K562 (cell line): Measurements from ENCODE around the gene DGUOK. TPM values are rescaled to one million over a fixed set of nuclear protein-coding genes. Genes with fewer than 3 reads are reported as not detected.

Source experiments
- ATAC-seq: fragments of 200-7000 bp; cut with Tn5 transposase; 3 replicates; pipeline ENCODE4 v1.9.1; 2020; ENCODE audit warnings: moderate library complexity
- BruUV-seq: library from RNA; stranded (reverse); fragments of 400-500 nt; replicated peaks from 2 replicates; lab custom pipeline; 2021; lab: Mats Ljungman, UMichigan
- CTCF ChIA-PET: fragments of 300-600 bp; formaldehyde crosslinking; extraction: SDS; loops from one replicate; lab custom pipeline; 2021; ENCODE audit warnings: low intra/inter-chr PET ratio; lab: Yijun Ruan, JAX
- POLR2A ChIA-PET: fragments of 300-600, 350-650 bp; sonication (Branson Sonifier 250); formaldehyde crosslinking; extraction: SDS; loops from one replicate; lab custom pipeline; 2021; ENCODE audit warnings: antibody characterized with exemption, inconsistent platforms; lab: Yijun Ruan, JAX
- DNase-seq, 4 experiments: peaks; one replicate each; pipeline versions ENCODE4 v3.0.0 to v3.0.0-alpha.2; 2011 to 2018; ENCODE audit warnings: low spot score in 3 of 4, mixed read lengths in 3 of 4; ENCODE audit errors: extremely low read depth in 1 of 4
- FAIRE-seq: peaks from 2 replicates; lab custom pipeline; 2011; peaks lifted over from hg19 to GRCh38; lab: Jason Lieb, UNC
- H2AFZ ChIP-seq: 2 replicates; pipeline ENCODE4 v1.6.0; 2011; ENCODE audit warnings: low read depth, low read length, control low read depth, inconsistent platforms
- H3K27ac ChIP-seq: fragments of 200-600 bp; 3 replicates; pipeline ENCODE4 v1.8.0; 2011; ENCODE audit warnings: low read depth, mild to moderate bottlenecking, control low read depth, inconsistent platforms, low read length, moderate library complexity, mixed read lengths; ENCODE audit errors: extremely low read depth
- H3K27me3 ChIP-seq, 2 experiments: fragments of 300-600 bp in 1 of 2; 2 replicates in 1 of 2; 3 replicates in 1 of 2; pipeline versions ENCODE4 v1.6.0 to v1.8.0; 2011; ENCODE audit warnings: inconsistent platforms in 2 of 2, low read length in 2 of 2, mild to moderate bottlenecking in 1 of 2, mixed read lengths in 1 of 2, moderate library complexity in 1 of 2; ENCODE audit not compliant: control insufficient read depth in 2 of 2, insufficient read depth in 2 of 2
- H3K36me3 ChIP-seq: fragments of 300-600 bp; 3 replicates; pipeline ENCODE4 v1.8.0; 2011; ENCODE audit warnings: mild to moderate bottlenecking, low read length, inconsistent platforms; ENCODE audit not compliant: control insufficient read depth, insufficient read depth
- H3K4me1 ChIP-seq, 2 experiments: fragments of 200-600 bp in 1 of 2; replicated peaks in 1 of 2; 2 replicates in 1 of 2; 3 replicates in 1 of 2; pipeline versions ENCODE4 v1.5.1 to v1.8.0; 2011; ENCODE audit warnings: inconsistent platforms in 2 of 2, low read length in 2 of 2, mild to moderate bottlenecking in 1 of 2, mixed read lengths in 1 of 2, moderate library complexity in 1 of 2; ENCODE audit not compliant: control insufficient read depth in 2 of 2, insufficient read depth in 2 of 2
- H3K4me2 ChIP-seq: 2 replicates; pipeline ENCODE4 v1.6.1; 2011; ENCODE audit warnings: low read length, control low read depth, inconsistent platforms, mixed read lengths; ENCODE audit not compliant: insufficient read depth
- H3K4me3 ChIP-seq: fragments of 200-600 bp; sonication (generic), shearing (Covaris generic); 2 replicates; pipeline ENCODE4 v1.5.1; 2016; ENCODE audit warnings: control low read depth, inconsistent platforms
- H3K79me2 ChIP-seq: fragments of 200-600 bp; 3 replicates; pipeline ENCODE4 v1.8.0; 2011; ENCODE audit warnings: low read length, inconsistent platforms; ENCODE audit not compliant: control insufficient read depth, insufficient read depth
- H3K9ac ChIP-seq, 2 experiments: 2 replicates each; pipeline versions ENCODE4 v1.6.0 to v1.6.1; 2011; ENCODE audit warnings: low read depth in 2 of 2, low read length in 2 of 2, control low read depth in 1 of 2, inconsistent platforms in 1 of 2, mild to moderate bottlenecking in 1 of 2, mixed read lengths in 1 of 2; ENCODE audit not compliant: insufficient read depth in 1 of 2
- H3K9me1 ChIP-seq: one replicate; pipeline ENCODE4 v1.6.0; 2011; ENCODE audit warnings: inconsistent platforms, mild to moderate bottlenecking, low read length, moderate library complexity; ENCODE audit not compliant: control insufficient read depth, insufficient read depth
- H3K9me3 ChIP-seq: replicated peaks from 2 replicates; pipeline ENCODE4 v1.5.1; 2011; ENCODE audit warnings: low read depth, low read length, inconsistent platforms; ENCODE audit not compliant: control insufficient read depth, insufficient read depth
- H4K20me1 ChIP-seq: replicated peaks from 2 replicates; pipeline ENCODE4 v1.6.1; 2011; ENCODE audit warnings: low read length, inconsistent platforms, mixed read lengths; ENCODE audit not compliant: control insufficient read depth, insufficient read depth
- FOSL1 ChIP-seq: fragments of 200-800 bp; sonication (Bioruptor generic); conservative IDR thresholded peaks from 2 replicates; pipeline ENCODE4 v1.6.1; 2016; ENCODE audit warnings: missing genetic modification characterization, missing compliant biosample characterization
- KDM2B ChIP-seq: fragments of 250-450 bp; sonication (Bioruptor Pico); IDR thresholded peaks from 2 replicates; pipeline ENCODE4 v1.8.0; 2021; ENCODE audit warnings: mild to moderate bottlenecking, moderate library complexity
- NR3C1 ChIP-seq: sonication (generic); formaldehyde crosslinking; IDR thresholded peaks from 2 replicates; pipeline ENCODE4 v1.8.1; 2022; ENCODE audit warnings: missing genetic modification reagents
- RBM25 ChIP-seq: fragments of 200-400 bp; formaldehyde crosslinking; IDR thresholded peaks from 2 replicates; pipeline ENCODE4 v1.6.1; 2018; ENCODE audit warnings: low read length, low read depth, moderate library complexity; ENCODE audit not compliant: severe bottlenecking
- ZFP36 ChIP-seq: fragments of 150-350 bp; IDR thresholded peaks from 2 replicates; pipeline ENCODE4 v1.6.1; 2018; ENCODE audit warnings: low read length, low read depth; ENCODE audit not compliant: partially characterized antibody
- ZNF274 ChIP-seq: IDR thresholded peaks from 2 replicates; pipeline ENCODE4 v1.6.1; 2011; ENCODE audit warnings: low read depth, mild to moderate bottlenecking, low read length, moderate library complexity, borderline replicate concordance
- WGBS: fragments of 100-300 bp; shearing (Covaris generic); methylation state at CpG from one replicate; pipeline ENCODE4 v1.1.6; 2016; ENCODE audit warnings: low coverage, mixed read lengths; ENCODE audit not compliant: insufficient coverage; ENCODE audit errors: missing lambda C conversion rate; 5-methylcytosine and 5-hydroxymethylcytosine counted together
- in situ Hi-C: fragments of 300-500 bp; cut with MboI; formaldehyde crosslinking; loops from 4 replicates; pipeline ENCODE4 v1.15.0; 2018; ENCODE audit warnings: inconsistent platforms, mixed read lengths
- intact Hi-C: fragments of 100-400 bp; cut with micrococcal nuclease; formaldehyde crosslinking; loops from 2 replicates; pipeline ENCODE4 v1.14.2; 2022
- polyA plus RNA-seq, 8 experiments: library from polyadenylated mRNA; depleted of rRNA in 4 of 8; stranded (reverse) in 5 of 8; unstranded in 3 of 8; fragments of >200 nt; fragmentation: Nextera tagmentation in 2 of 8; fragmentation: Illumina TruSeq in 1 of 8; extraction: Ambion mirVana in 2 of 8; extraction: Trizol in 1 of 8; gene quantifications; 2 replicates each; pipeline versions ENCODE4 v1.2.1 to v1.2.3, GENCODE V29; 2011 to 2014; ENCODE audit warnings: inconsistent platforms in 1 of 8, missing spikeins in 1 of 8
- total RNA-seq, 7 experiments: library from RNA; depleted of rRNA in 6 of 7; stranded (reverse); fragments of >200 nt in 6 of 7; fragmentation: Illumina TruSeq in 2 of 7; extraction: Trizol in 2 of 7; gene quantifications; 2 replicates each; pipeline versions ENCODE4 v1.2.1 to v1.2.3, GENCODE V29; 2011 to 2021; ENCODE audit warnings: low replicate concordance in 1 of 7

Gene DGUOK
- total and polyA plus RNA-seq, 9 of the 15 experiments (the other 6 are each of a cell fraction or from before 2014, with no cell fraction given), result 67.0 to 288 (median 126) TPM

- H3K36me3 ChIP-seq, result peaks cover 21% of the 10 kb centered on the region; the same call in 2 of the 3 replicates
- no peak overlapping the region for H3K4me3 ChIP-seq
Measured at GRCh38 chr2:73962798-73963197, 36.1 kb downstream of the DGUOK start.

DNA sequence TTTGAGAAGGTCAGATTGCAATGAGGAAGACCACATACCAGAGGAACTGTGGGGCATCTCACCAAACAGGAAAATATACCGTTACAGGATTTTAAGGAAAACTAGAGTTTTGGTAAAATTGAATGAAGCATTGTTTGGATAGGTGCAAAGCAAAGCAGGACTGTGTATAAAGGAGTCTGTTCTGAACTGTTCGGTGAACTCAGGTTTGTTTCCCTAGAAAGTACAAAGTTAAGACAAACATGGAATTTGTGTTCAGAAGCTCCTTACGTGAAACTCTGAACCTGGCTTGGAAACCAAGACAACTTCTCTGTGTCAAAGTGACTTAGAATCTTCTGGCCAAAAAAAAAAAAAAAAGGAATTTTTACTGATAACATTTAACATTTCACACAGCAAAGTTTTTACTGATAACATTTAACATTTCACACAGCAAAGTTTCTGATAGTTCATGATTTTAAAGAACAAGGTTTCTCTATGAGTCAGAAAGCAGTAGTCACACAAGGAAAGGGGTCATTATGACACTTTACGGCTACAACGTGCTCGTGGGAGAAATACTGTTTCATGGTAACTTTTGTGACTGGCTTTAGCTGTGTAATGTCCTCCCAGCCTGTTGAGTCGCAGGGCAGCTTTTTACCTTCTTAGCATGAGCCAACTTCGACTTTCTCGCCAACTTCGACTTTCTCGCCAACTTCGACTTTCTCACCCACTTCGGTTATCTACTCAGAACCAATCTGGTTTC, 36.9 kb downstream of the DGUOK start:
- peaks cover 13% of the 10 kb centered on the region; the same call in 2 of the 3 replicates for H3K36me3 ChIP-seq
- WGBS, result 48% methylated on average over 13 of the region's 13 CpGs
- no peaks in the 10 kb centered on the region for H3K9me1 ChIP-seq
- CTCF ChIA-PET, result no interaction called here
- DNase-seq, result no peak
- no TSS peak for BruUV-seq
- TF ChIP-seq NR3C1, result no peak
- peak; percentile 41 for TF ChIP-seq FOSL1 (tag)
- TF ChIP-seq ZFP36, result peak; percentile 33
- no peak for TF ChIP-seq ZNF274
- TF ChIP-seq, all 486 proteins: peak for 2
- no peaks in the 10 kb centered on the region for H3K9me3 ChIP-seq
- no peaks in the 10 kb centered on the region for H4K20me1 ChIP-seq
- peak overlapping the region; percentile 10; the same call in 1 of the 2 replicates for H2AFZ ChIP-seq
- no peak overlapping the region for H3K4me3 ChIP-seq
- no peaks in the 10 kb centered on the region for H3K79me2 ChIP-seq
- peaks cover 5 to 13% of the 10 kb centered on the region in 2 experiments; a peak in 3 of 5 replicates for H3K4me1 ChIP-seq
- peak overlapping the region in 1 of 2 experiments; percentile 50; a peak in 1 of 4 replicates for H3K9ac ChIP-seq
- in situ Hi-C loops (no loop called here), intact Hi-C loops (no loop called here)
- POLR2A ChIA-PET, result interaction anchor here (1.1 kb wide), 1 partner anchor 37 kb away, joined by 3 read pairs; the partner anchor contains the start of gene DGUOK
- H3K27ac ChIP-seq, result peak overlapping the region; percentile 6; the same call in 1 of the 3 replicates
- no peaks in the 10 kb centered on the region for H3K27me3 ChIP-seq
- H3K4me2 ChIP-seq, result no peak overlapping the region
- ATAC-seq, result peak; percentile 32; the same call in 1 of the 3 replicates
- peak; percentile 72 for FAIRE-seq

More at GRCh38 chr2:73962798-73963197, 36.1 kb downstream of the DGUOK start:
- 54% methylated on average over 5 of the region's 5 CpGs for WGBS
- DNase-seq (no peak), FAIRE-seq (no peak), ATAC-seq (no peak)
- no peaks in the 10 kb centered on the region for H3K79me2 ChIP-seq
- no peaks in the 10 kb centered on the region for H4K20me1 ChIP-seq
- no peak overlapping the region for H3K27ac ChIP-seq
- in situ Hi-C loops, result no loop called here
- no peak overlapping the region for H2AFZ ChIP-seq
- no peaks in the 10 kb centered on the region for H3K27me3 ChIP-seq
- H3K4me2 ChIP-seq, result no peak overlapping the region
- ChIA-PET POLR2A (interaction anchor here (1.1 kb wide), 1 partner anchor 36 kb away, joined by 3 read pairs; the partner anchor contains the start of gene DGUOK), CTCF (no interaction called here)
- no TSS peak for BruUV-seq
- intact Hi-C loops, result no loop called here
- H3K9me1 ChIP-seq, result no peaks in the 10 kb centered on the region
- H3K4me1 ChIP-seq, result peaks cover 5 to 13% of the 10 kb centered on the region in 2 experiments; a peak in 3 of 5 replicates
- no peaks in the 10 kb centered on the region for H3K9me3 ChIP-seq
- no peak overlapping the region for H3K9ac ChIP-seq
- TF ChIP-seq RBM25 (peak; percentile 47), KDM2B (CRISPR knock-in tag) (no peak)
